Left hindlimb (tissue), 1 donor: ENCODE results near the gene ARHGAP18.

Experiments used
- DNase-seq: peaks from one replicate; pipeline ENCODE4 v3.0.0-alpha.2; 2018

Gene ARHGAP18

DNA sequence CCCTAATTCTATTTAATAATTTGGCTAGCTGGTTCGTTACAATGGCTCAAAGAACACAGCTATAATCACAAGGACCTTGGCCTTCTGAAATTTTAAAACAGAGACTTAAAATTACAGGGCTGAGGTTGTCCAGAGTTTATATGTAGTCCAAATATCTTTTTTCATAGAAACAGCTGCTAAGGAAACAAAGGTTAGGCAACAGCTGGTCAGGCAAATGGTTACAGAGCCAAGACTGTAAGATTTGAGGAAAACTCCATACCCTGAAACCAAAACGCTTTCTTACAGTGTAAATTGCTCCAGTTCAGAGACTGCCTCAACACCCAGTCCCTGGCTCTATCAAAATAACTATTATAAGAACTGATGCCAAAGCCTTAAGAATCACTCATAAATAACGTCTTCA, 9.7 kb upstream of the ARHGAP18 start:
- no peak for DNase-seq

DNA sequence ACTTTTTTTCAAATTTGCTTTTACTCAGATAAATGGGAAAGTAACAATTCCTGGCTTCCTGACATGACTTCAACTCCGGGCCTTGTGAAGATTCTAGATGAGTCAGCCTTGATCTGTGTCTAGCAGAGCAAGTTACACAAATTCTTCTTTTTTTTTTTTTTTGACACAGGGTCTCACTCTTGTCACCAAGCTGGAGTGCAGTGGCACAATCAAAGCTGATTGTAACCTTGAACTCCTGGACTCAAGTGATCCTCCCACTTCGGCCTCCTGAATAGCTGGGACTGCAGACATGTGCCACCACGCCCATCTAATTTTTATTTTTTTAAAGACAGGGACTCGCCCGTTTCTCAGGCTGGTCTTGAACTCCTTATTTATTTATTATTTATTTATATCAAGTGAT, 7.3 kb upstream of the ARHGAP18 start:
- DNase-seq = no peak

DNA sequence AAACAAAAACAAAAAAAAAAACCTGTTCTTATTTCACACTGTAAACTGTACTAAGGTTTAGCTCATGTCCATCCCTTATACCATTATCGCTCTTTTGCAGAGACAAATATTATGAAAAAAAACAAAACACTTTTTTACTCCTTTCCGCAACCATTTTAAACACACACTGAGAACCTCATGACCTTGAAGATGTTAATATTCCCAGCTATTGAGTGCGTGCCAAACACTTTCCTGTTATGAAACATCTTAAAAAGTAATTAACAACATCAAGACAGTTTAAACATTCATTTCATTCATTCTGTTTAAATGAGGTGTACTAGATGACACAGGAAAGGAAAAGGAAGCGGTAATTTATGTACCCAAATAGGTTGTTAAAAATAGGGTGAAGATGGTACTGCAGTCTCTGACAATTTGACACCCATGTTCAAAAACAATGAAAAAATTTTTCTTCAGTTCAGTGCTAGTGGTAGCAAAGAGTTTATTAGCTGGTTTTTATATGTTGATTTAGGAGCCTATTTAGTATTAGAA, 3.9 kb upstream of the ARHGAP18 start:
- no peak for DNase-seq

- DNase-seq = no peak
These were observed 1.3 kb upstream of the ARHGAP18 start for GRCh38 chr6:129711271-129711631.

- DNase-seq = no peak
These were observed 683 bp upstream of the ARHGAP18 start for GRCh38 chr6:129710450-129711270.

DNA sequence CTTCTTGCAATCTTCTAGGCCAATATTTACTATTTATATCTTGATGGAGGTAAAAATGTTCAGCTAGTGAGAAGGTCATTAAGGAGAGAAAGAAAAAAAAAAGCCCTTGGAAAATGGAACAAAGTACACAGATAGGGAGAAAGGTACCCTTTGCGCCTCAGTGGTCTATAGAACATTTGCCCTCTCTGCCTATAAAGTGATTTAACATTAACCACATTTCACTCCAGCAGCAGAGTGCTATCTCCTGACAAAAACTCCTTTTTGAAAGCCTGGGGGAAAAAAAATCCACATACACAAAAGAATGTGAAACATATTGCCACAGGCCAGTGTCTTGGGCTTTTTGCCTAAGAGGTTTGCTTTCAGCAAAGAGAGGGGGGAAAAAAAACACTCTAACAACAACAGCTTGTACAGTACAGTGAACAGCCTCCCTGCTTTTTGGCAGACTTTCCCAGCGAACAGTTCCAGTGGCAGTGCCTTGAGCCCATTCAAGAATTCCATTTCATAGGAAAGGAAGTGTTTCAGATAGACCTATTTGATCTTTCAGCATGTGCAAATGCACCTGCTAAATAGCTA, 695 bp downstream of the ARHGAP18 start:
- peak; percentile 49 for DNase-seq

- DNase-seq = no peak
These were observed 1.3 kb downstream of the ARHGAP18 start for GRCh38 chr6:129708496-129709195.

DNA sequence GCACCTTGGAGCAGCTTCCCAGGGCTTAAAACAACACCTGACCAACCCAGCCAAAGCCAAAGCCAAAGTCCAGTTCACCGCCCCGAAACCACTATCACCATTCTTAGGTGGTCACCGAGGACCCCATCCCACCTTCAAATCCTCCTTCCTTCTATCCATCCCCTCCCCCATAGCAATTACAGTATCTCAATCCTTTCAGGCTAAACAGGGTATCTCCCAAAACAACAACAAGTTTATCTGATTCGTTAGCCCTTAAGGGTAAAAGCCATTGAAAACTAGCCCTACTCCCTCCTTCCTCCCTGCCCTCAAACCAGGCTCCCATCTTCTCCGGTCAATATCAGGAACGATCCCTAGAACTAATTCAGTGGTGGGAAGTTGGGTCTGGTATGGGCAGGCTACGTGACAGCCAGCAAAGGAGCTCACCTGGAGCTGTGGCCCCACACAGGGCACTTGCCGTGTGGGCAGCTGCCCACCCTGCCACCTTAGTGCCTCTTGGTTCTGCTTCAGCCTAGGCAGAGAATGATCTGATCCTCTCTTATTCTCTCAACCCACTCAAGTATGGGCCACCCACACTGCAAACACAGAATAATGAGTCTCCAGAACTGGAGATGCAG, 2.0 kb downstream of the ARHGAP18 start:
- DNase-seq = no peak

- no peak for DNase-seq
These were observed 2.9 kb downstream of the ARHGAP18 start for GRCh38 chr6:129707028-129707427.

DNA sequence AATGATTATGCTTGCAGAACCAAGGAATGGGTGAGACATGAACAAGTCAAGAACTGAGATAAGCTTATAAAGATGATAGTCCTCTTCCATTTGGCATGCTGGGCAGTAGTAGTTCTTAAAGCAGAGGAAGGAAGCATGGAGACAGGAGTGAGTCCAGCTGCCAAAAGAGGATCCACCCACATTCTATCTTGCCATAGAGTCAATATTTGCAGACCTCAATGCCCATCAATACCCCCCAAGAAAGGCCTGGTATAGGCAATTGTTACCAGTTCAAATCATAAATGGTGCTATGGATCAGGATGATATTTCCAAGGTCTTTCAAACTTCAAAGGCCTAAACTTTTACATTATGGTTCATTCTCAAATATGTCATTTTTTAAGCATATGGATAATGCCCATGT, 4.8 kb downstream of the ARHGAP18 start:
- DNase-seq = no peak

GRCh38 chr6:129704708-129705107, 5.3 kb downstream of the ARHGAP18 start:
- DNase-seq = no peak

DNA sequence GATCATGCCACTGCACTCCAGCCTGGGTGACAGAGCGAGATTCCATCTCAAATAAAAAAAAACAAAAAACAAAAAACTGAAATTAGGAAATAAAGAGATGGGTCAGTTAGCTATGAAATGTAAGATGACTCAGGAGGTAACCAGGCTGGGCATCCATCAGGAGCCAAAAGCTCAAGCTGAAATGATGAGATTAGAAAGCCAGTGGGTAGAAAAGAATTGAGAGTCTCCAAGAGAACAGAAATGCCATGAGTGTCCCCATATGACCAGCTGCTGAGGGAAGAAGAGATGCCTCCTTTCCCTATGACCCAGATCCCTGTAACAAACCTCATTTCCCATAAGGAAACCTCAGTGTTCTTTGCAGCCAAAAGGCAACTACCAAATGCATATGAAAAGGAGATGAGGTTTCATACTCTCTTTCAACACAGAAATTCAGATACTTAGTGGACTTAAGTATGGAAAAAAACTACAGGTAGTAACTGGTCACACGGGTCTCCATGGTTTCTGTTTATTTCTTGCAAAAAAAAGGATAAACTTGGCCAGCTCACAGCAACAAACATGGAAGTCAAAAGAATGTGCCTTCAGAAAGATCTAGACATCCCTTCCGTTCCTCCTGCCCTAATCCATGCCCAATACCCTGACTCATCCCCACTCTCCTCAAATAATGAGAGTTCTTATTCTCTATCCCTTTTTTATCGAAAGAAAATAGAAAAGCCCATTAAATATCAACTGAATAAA, 8.1 kb downstream of the ARHGAP18 start:
- no peak for DNase-seq

- no peak for DNase-seq
These were observed 9.3 kb downstream of the ARHGAP18 start for GRCh38 chr6:129700666-129701065.

DNA sequence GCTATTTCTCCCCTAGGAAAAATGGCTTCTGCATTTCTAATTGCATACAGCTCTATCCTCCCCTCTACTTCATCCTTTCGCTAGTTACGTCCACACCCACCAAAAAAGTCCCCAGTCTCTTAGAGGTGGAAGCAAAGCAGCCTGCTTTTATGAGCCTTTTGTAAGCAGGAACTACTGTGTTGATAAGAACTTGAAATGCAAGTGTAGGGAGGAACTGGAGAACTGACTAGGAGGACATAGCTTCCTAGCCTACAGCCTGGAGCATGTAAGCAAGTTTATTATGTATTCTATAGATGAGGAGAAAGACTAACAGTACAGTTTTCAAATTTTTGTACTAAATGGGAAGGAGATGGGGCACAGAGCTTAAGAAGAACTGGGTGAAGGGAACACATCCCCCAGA, 10.3 kb downstream of the ARHGAP18 start:
- no peak for DNase-seq

DNA sequence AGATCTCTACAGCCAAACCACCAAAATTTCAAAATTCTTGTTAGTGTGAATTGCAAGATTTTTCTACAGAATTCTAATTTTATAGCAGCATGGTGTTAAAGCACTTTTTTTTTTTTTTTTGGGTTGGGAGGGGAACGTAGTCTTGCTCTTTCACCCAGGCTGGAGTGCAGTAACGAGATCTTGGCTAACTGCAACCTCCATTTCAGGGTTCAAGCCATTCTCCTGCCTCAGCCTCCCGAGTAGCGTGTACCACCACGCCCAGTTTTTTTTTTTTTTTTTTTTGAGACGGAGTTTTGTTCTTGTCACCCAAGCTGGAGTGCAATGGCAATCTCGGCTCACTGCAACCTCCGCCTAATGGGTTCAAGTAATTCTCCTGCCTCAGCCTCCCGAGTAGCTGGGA, 11.5 kb downstream of the ARHGAP18 start:
- no peak for DNase-seq

DNA sequence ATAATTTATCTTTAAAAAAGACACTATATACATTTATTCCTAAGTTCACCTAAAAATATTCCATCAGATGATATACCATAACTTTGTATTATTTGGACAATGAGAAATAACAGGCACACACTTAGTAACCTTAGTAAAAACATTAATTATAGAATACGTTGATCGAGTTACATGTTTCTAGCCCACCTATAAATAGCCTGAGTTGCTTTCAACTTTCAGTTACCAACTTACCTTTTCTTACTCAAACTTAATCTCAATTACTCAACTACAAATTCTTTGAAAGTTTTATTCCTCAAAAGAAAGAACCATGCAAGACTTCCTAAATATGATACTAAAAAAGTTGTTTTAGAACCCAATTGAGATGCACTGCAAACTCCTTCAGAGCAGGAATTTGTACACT, 12.2 kb downstream of the ARHGAP18 start:
- no peak for DNase-seq

- DNase-seq = no peak
These were observed 13.1 kb downstream of the ARHGAP18 start for GRCh38 chr6:129696843-129697242.

- no peak for DNase-seq
These were observed 14.0 kb downstream of the ARHGAP18 start for GRCh38 chr6:129696028-129696418.

GRCh38 chr6:129695373-129696027, 14.5 kb downstream of the ARHGAP18 start:
- no peak for DNase-seq

DNA sequence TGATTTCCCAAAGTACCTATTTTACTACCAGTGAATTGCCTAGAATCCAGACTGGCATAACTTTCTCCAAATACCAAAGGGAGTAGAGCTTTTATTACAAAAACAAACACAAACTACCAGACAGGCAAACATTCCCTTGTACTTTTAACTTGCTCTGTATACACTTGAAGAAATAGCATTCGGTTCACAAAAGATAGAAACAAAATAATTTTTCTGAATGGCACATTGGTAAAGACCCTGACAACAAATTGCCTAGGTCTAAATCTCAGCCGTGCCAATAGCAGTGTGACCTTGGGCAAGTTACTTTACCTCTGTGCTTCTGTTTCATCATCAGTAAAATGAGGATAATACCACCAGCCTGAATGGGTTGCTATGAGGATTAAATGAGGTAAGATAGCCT, 15.9 kb downstream of the ARHGAP18 start:
- DNase-seq = no peak

GRCh38 chr6:129692467-129692866, 17.5 kb downstream of the ARHGAP18 start:
- DNase-seq = no peak

DNA sequence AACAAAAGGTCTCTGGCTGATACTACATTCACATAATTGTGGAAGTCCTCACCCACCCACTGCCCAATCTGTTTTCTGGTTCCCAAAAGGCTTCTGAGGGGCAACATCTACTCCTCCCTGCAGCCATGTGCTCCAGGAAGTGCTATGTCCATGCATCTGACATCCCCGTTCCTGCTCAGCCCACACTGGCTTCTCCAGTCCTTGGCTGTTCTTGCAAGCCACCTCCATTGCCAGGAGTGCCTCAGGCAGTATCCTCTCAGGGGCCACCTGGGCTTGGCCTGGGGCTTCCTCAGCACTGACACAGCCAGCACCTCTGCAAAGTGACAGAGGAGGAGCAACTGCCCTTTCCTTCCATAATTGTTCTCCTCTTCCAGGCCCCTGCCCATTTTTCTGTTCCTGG, 18.3 kb downstream of the ARHGAP18 start:
- DNase-seq = no peak
